ENCODE results near the gene ACOT13.
A peak's percentile ranks its signal among the peaks of the same experiment; 100 is the strongest.
"Not testable (repeated sequence)": the region's sequence is repeated elsewhere in the genome, so short reads cannot be mapped to it uniquely, and the experiment has no call there.

The ACOT13 gene

DNA sequence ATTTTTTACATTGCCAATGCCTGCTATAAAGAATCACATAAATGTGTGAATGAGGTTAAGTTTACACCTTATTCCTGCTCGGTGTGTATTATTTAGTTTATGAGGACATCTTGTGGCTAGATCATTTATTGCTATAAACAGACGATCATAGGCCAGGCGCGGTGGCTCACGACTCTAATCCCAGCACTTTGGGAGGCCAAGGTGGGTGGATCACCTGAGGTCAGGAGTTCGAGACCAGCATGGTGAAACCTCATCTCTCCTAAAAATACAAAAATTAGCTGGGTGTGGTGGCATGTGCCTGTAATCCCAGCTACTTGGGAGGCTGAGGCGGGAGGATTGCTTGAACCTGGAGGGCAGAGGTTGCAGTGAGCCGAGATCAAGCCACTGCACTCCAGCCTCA lies 28.8 kb downstream of the ACOT13 start:
- TF ChIP-seq, protein P1, sequence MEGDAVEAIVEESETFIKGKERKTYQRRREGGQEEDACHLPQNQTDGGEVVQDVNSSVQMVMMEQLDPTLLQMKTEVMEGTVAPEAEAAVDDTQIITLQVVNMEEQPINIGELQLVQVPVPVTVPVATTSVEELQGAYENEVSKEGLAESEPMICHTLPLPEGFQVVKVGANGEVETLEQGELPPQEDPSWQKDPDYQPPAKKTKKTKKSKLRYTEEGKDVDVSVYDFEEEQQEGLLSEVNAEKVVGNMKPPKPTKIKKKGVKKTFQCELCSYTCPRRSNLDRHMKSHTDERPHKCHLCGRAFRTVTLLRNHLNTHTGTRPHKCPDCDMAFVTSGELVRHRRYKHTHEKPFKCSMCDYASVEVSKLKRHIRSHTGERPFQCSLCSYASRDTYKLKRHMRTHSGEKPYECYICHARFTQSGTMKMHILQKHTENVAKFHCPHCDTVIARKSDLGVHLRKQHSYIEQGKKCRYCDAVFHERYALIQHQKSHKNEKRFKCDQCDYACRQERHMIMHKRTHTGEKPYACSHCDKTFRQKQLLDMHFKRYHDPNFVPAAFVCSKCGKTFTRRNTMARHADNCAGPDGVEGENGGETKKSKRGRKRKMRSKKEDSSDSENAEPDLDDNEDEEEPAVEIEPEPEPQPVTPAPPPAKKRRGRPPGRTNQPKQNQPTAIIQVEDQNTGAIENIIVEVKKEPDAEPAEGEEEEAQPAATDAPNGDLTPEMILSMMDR (IDR thresholded peaks at IDR 0.05), result peak; percentile 65

DNA sequence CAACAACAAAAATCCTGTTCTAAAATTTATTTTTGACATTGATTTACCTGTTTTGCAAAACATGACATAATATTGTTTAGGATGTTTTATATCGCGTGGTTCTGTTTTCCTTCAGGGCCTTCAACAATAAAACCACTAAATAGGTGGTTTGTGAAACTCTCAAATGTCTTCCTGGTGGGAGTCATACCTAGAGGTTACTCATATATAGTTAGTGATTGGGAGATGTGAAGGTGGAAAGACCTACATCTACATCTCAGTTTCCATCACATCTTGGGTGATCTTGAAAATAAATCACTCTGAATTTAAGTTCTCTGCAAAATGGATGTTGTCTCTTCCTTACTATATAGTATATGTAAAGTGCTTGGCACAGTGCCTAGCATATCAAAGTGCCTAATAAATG lies 29.2 kb downstream of the ACOT13 start:
- TF ChIP-seq, protein P1 (IDR thresholded peaks at IDR 0.05), result no peak
- no peak for TF ChIP-seq ZFX (IDR thresholded peaks at IDR 0.05; ENCODE audit: borderline replicate concordance)
- H3K27ac ChIP-seq, result no peak overlapping the region

More for the DNA sequence above, 28.8 kb downstream of the ACOT13 start:
- not testable (repeated sequence) for H3K27ac ChIP-seq

DNA sequence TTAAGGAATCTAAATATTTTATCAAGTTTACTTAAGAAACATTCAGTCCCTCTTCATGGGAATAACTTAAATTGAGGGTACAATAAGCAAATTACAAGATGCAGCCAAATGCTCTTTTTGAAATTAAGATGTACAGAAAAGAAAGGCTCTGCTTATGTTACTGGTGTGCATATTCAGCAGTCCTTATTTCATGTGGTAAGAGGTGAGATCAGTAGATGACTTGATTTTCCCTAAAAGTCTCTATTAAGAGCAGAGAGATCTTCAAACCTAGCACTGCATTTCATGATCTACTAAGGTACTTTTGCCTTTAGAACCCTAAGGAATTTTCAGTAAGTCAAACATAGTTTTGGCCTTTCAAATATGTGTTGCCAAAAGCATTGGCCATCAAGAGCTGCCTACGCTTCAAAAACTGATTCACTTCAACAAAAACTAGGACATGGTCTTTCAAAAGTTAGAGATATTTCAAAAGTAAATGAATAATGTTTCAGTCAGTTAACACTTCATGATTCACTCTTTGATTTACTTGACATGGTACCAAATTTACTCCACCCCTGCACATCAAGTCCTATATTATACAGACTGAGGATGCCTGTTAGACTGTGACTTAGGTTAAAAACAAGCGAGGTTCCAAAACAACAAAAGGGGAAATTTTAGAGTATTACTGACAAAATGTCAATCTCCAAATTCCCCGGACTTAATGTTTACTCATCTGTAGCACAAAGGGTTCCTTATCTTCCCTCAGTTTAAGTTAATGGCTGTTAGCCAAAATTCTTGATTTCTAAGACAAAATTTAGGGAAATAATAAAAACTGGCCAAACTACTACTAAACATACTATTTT lies 32.9 kb downstream of the ACOT13 start:
- no peak overlapping the region for H3K27ac ChIP-seq
- TF ChIP-seq, protein P1 (IDR thresholded peaks at IDR 0.05), result no peak
- TF ChIP-seq ZFX (IDR thresholded peaks at IDR 0.05; ENCODE audit: borderline replicate concordance), result no peak

DNA sequence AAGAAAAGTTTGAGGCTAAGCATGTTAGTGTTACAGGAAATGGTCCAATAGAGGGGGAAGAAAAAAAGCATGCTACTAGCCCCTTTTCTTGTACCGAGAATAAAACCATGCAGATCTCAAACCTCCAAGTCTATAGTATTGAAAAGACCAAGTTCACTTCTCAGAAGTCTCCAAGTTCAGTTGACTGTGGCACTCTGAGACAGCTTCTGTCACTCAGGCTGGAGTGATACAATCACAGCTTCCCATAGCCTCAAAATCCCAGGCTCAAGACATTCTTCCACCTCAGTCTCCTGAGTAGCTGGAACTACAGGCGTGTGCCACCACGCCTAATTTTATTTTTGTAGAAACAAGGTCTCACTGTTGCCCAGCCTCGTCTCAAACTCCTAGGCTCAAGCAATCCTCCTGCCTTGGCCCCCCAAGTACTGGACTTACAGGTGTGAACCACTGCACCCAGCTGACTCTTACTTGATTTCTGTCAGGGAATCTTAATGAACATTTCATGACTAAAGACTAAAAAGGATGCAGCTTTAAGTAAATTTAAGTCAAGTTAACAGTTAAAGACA lies 35.9 kb downstream of the ACOT13 start:
- H3K27ac ChIP-seq, result 0 out of 2 replicates have a peak overlapping the region, but pooled peaks have one; percentile 5
- TF ChIP-seq ZFX (IDR thresholded peaks at IDR 0.05; ENCODE audit: borderline replicate concordance), result no peak
- TF ChIP-seq, protein P1 (IDR thresholded peaks at IDR 0.05), result no peak

DNA sequence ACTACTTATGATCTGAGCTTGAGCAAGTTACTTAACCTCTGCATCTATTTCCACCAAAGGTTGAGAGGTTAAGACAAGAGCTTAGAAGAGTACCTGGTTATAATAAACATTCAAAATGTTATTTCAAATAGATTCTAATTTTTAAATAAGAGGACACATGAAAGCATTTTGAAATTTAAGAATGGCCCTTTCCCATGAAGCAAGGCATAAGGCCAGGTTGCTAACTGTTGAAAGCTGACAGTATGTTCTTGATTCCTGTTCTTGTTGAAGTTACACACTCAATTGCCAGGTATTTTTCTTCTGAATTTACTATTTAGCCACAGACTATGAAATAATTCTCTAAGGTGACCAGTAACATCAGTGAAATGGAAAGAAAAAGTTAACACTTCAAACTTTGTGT lies 37.6 kb downstream of the ACOT13 start:
- no peak overlapping the region for H3K27ac ChIP-seq
- TF ChIP-seq, protein P1 (IDR thresholded peaks at IDR 0.05), result no peak
- no peak for TF ChIP-seq ZFX (IDR thresholded peaks at IDR 0.05; ENCODE audit: borderline replicate concordance)

DNA sequence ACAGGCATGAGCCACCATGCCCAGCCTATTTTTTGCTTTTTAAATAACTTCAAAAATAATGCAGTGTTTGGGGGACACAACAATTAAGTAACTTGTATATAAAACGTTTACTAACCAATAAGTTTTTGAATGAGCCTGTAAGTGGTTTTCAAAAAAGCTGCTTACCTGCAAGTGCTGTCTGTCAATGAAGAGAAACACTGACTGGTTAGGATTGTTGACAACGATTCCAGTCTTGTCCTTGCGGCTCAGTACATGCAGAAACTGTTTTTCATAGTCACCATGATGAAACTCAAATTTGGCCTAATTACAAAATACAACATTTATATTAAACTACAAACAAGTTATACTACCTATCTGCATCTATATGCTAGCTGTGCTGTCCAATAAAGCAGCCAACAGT lies 41.7 kb downstream of the ACOT13 start:
- H3K27ac ChIP-seq, result no peak overlapping the region
- TF ChIP-seq, protein P1 (IDR thresholded peaks at IDR 0.05), result no peak
- TF ChIP-seq ZFX (IDR thresholded peaks at IDR 0.05; ENCODE audit: borderline replicate concordance), result no peak

Data from 22Rv1 (cell line).